Dermis microvascular lymphatic vessel endothelial cell (primary cell): ENCODE results near the gene AP2A1. TPM values are rescaled to one million over a fixed set of nuclear protein-coding genes. Genes with fewer than 3 reads are reported as not detected.

ENCODE experiments used
- DNase-seq, 2 donors: peaks; one replicate each; pipeline versions ENCODE4 v3.0.0 to v3.0.0-alpha.2; 2010; ENCODE audit warnings: low read depth in 2 of 2
- total RNA-seq: library from RNA; depleted of rRNA; stranded (reverse); fragments of >200 nt; gene quantifications from 2 replicates; pipeline ENCODE4 v1.2.1, GENCODE V29; 2014

Gene AP2A1
- total RNA-seq, 1 donor from 2014 or later, result 44.8 TPM

DNA sequence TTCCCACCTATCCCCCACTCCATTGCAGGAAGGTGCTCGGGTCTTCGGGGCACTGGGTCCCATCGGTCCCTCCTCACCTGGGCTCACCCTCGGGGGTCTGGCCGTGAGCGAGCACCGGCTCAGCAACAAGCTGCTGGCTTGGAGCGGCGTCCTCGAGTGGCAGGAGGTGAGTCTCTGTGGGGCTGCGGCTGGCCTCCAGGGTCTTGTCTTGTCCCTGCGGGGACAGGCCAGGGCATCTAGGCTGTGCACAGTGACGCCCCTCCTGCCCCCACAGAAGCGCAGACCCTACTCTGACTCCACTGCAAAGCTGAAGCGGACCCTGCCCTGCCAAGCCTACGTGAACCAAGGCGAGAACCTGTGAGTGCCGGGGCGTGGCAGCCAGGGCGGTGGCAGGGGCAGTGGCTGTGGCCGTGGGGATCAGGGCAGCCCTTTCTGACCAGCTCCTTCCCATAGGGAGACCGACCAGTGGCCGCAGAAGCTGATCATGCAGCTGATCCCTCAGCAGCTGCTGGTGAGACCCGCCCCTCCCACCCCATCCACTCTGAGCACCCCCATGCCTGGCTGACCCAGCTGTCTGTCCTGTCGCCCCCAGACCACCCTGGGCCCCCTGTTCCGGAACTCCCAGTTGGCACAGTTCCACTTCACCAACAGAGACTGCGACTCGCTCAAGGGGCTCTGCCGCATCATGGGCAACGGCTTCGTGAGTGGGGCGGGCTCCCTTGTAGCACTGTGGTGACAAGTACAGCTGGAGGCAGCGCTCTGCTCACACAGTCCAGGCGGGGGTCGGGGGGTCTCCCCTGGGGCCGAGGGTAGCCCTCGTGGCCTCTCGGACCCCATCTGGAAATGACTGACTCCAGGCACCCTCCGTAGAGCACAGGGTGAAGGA lies 87.8 kb downstream of the AP2A1 start:
- DNase-seq, result no peak

DNA sequence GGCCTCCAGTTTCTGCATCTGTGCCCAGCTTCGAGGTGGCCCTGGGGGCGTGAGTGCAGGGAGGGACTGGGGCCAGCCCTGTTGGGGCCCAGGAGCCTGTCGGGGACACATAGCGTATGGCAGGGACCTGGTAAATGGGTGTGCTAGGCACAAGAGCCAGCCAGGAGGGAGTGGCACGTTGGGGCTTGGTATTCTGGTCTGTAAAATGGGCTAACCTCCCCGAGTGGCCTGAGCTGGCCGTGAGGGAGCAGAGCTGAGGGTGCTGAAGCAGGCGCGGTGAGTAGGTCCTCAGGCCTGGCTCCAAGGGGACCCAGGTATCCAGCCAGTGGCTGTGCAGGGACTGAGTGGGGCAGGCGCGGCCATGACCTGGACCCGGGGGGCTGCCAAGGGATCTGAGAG lies 88.5 kb downstream of the AP2A1 start:
- DNase-seq, result no peak

- no peak for DNase-seq
These were observed 89.1 kb downstream of the AP2A1 start for GRCh38 chr19:49855676-49856573.

GRCh38 chr19:49856574-49857021 lies 89.8 kb downstream of the AP2A1 start:
- no peak for DNase-seq

Other genes with a start within 250 kb of the AP2A1 start
- 11.7 and 13.4 TPM in 2 replicates for gene RCN3, start 239.0 kb upstream of the AP2A1 start, total RNA-seq
- gene NOSIP, start 186.4 kb upstream of the AP2A1 start, total RNA-seq, result 109 and 127 TPM in 2 replicates
- gene PRRG2, start 185.7 kb upstream of the AP2A1 start, total RNA-seq, result 2.4 and 7.1 TPM in 2 replicates
- gene PRR12, start 175.8 kb upstream of the AP2A1 start, total RNA-seq, result 1.0 and 2.9 TPM in 2 replicates
- gene RRAS, start 126.9 kb upstream of the AP2A1 start, total RNA-seq, result 23.0 and 31.6 TPM in 2 replicates
- 5.3 and 9.6 TPM in 2 replicates for gene SCAF1, start 124.8 kb upstream of the AP2A1 start, total RNA-seq
- 33.9 and 42.1 TPM in 2 replicates for gene IRF3, start 101.1 kb upstream of the AP2A1 start, total RNA-seq
- 4.0 and 4.6 TPM in 2 replicates for gene BCL2L12, start 101.1 kb upstream of the AP2A1 start, total RNA-seq
- 383 and 426 TPM in 2 replicates for gene PRMT1, start 89.7 kb upstream of the AP2A1 start, total RNA-seq
- gene ADM5, start 77.4 kb upstream of the AP2A1 start, total RNA-seq, result 0.26 and 0.38 TPM in 2 replicates
- 9.6 and 14.5 TPM in 2 replicates for gene CPT1C, start 75.9 kb upstream of the AP2A1 start, total RNA-seq
- gene TSKS, start 3.7 kb upstream of the AP2A1 start, total RNA-seq, result not detected in 2 replicates
- 12.7 and 18.6 TPM in 2 replicates for gene FUZ, start 46.3 kb downstream of the AP2A1 start, total RNA-seq
- gene MED25, start 51.3 kb downstream of the AP2A1 start, total RNA-seq, result 7.6 and 15.2 TPM in 2 replicates
- 32.6 and 74.1 TPM in 2 replicates for gene PTOV1, start 84.2 kb downstream of the AP2A1 start, total RNA-seq
- gene PNKP, start 100.6 kb downstream of the AP2A1 start, total RNA-seq, result 27.6 and 35.9 TPM in 2 replicates
- 5.1 and 7.6 TPM in 2 replicates for gene AKT1S1, start 110.4 kb downstream of the AP2A1 start, total RNA-seq
- gene TBC1D17, start 110.7 kb downstream of the AP2A1 start, total RNA-seq, result 7.6 and 9.4 TPM in 2 replicates
- gene IL4I1, start 129.9 kb downstream of the AP2A1 start, total RNA-seq, result 1.6 and 1.9 TPM in 2 replicates
- gene ATF5, start 162.2 kb downstream of the AP2A1 start, total RNA-seq, result 3.3 and 5.2 TPM in 2 replicates
- gene NUP62, start 162.5 kb downstream of the AP2A1 start, total RNA-seq, result 18.9 and 24.5 TPM in 2 replicates
- not detected in 2 replicates for gene SIGLEC11, start 194.2 kb downstream of the AP2A1 start, total RNA-seq